ENCODE results near the gene ARMC9.

Gene ARMC9

GRCh38 chr2:231380991-231381847 is 182.8 kb downstream of the ARMC9 start:
- FAIRE-seq (no peak), DNase-seq (ENCODE audit: insufficient read length, low spot score) (no peak)
- no peak for TF ChIP-seq CTCF (IDR thresholded peaks at IDR 0.05; ENCODE audit: insufficient read depth, missing control alignments)

GRCh38 chr2:231382116-231382515 is 183.7 kb downstream of the ARMC9 start:
- DNase-seq (ENCODE audit: insufficient read length, low spot score) (no peak), FAIRE-seq (no peak)
- no peak for TF ChIP-seq CTCF (IDR thresholded peaks at IDR 0.05; ENCODE audit: insufficient read depth, missing control alignments)

- FAIRE-seq: no peak
- DNase-seq (ENCODE audit: insufficient read length, low spot score): no peak
- no peak for TF ChIP-seq CTCF (IDR thresholded peaks at IDR 0.05; ENCODE audit: insufficient read depth, missing control alignments)
Measured at GRCh38 chr2:231383416-231384108, 185.1 kb downstream of the ARMC9 start.

GRCh38 chr2:231384109-231384435 is 185.6 kb downstream of the ARMC9 start:
- FAIRE-seq (no peak), DNase-seq (ENCODE audit: insufficient read length, low spot score) (no peak)
- no peak for TF ChIP-seq CTCF (IDR thresholded peaks at IDR 0.05; ENCODE audit: insufficient read depth, missing control alignments)

GRCh38 chr2:231384970-231385369 is 186.5 kb downstream of the ARMC9 start:
- FAIRE-seq: peak; percentile 16
- no peak for TF ChIP-seq CTCF (IDR thresholded peaks at IDR 0.05; ENCODE audit: insufficient read depth, missing control alignments)
- no peak for DNase-seq (ENCODE audit: insufficient read length, low spot score)

GRCh38 chr2:231385429-231385828 is 187.0 kb downstream of the ARMC9 start:
- no peak for FAIRE-seq
- TF ChIP-seq CTCF (IDR thresholded peaks at IDR 0.05; ENCODE audit: insufficient read depth, missing control alignments): no peak
- DNase-seq (ENCODE audit: insufficient read length, low spot score): no peak

- TF ChIP-seq CTCF (IDR thresholded peaks at IDR 0.05; ENCODE audit: insufficient read depth, missing control alignments): no peak
- no peak for DNase-seq (ENCODE audit: insufficient read length, low spot score)
- FAIRE-seq: no peak
Measured at GRCh38 chr2:231386446-231386845, 188.0 kb downstream of the ARMC9 start.

Data from D721Med (cell line).